Measurements from ENCODE around the gene WDR33.

WDR33 gene

GRCh38 chr2:127672341-127673224, 138.4 kb downstream of the WDR33 start:
- no peak for DNase-seq (ENCODE audit: low read depth, low spot score)

- DNase-seq (ENCODE audit: low read depth, low spot score), result no peak
Observed at GRCh38 chr2:127671557-127672302, 139.2 kb downstream of the WDR33 start.

GRCh38 chr2:127670957-127671290, 140.0 kb downstream of the WDR33 start:
- DNase-seq (ENCODE audit: low read depth, low spot score), result no peak

GRCh38 chr2:127670055-127670956, 140.7 kb downstream of the WDR33 start:
- DNase-seq (ENCODE audit: low read depth, low spot score), result no peak

- DNase-seq (ENCODE audit: low read depth, low spot score), result no peak
Observed at GRCh38 chr2:127669056-127669455, 141.9 kb downstream of the WDR33 start.

DNA sequence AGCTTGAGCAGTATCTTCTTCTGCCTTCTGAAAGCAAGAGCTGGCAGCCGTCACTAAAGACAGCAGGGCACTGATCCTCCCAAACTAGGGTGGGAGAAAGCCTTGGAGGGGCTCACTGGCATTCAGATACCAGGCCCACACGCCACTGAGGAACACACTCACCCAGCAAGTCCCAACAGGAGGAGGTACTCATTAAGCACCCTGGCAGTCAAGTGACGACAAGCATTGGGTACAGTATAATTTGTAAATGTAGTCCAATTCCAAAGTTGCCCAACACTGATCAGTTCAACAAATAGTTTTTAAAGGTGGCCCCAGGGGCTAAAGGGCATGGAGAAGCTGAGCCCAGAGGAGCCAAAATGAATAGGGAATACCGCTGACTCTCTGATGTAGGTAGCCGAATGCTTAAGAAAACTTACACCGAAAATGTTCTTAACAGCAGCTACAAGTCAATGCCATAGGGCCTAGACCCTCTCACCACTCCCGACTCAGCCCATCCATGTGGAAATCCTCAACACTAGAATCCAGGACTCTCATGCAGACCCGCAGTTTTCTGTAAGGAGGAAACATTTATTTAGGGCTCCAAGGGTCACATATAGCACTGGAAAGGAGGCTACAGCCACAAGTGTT, 145.6 kb downstream of the WDR33 start:
- no peak for DNase-seq (ENCODE audit: low read depth, low spot score)

DNA sequence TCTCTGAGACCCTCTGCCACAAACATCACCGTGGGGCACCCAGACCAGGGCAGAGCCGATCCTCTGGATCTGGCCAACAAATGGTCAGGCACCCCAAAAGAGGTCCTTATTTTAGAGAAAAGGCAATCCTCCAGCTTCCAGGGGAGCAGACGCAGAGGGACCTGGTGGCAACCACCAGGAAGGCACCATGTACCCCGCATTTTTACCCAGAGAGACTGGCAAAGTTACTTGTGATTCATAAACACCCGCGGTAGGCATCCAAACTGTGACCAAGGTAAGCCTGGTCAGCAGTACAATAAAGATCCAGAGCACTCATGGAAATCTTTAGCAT, 146.1 kb downstream of the WDR33 start:
- no peak for DNase-seq (ENCODE audit: low read depth, low spot score)

GRCh38 chr2:127664065-127664894, 146.7 kb downstream of the WDR33 start:
- no peak for DNase-seq (ENCODE audit: low read depth, low spot score)

- DNase-seq (ENCODE audit: low read depth, low spot score), result no peak
Observed at GRCh38 chr2:127663566-127664064, 147.4 kb downstream of the WDR33 start.

DNA sequence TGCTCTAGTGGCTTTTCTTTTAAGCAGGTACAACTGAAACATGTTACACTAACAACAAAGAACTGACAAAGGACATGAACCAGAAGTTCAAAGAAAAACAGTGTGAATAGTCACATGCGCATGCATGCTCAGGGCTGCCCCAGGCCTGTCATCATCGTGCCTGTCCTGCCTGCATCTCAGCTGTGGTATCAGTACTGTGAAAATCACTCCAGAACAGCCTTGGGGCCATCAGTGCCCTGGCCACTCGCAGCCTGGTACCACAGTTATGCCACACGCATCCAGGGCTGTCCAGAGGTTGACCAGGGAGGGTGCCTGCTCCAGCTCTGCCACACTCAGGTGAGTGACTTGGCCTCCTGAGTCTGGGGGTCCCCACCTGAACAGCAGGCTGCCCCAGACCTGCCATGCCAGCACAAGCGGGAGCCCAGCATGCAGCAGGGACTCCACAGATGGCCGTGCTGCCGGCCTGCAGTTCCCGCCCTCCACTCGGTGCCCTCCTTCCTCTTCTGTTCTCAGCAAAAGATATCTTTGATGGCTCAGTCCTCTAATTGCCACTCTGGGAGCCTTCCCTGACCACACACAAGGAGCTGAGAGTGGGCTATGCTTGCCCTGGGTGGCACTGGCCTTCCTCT, 147.9 kb downstream of the WDR33 start:
- no peak for DNase-seq (ENCODE audit: low read depth, low spot score)

DNA sequence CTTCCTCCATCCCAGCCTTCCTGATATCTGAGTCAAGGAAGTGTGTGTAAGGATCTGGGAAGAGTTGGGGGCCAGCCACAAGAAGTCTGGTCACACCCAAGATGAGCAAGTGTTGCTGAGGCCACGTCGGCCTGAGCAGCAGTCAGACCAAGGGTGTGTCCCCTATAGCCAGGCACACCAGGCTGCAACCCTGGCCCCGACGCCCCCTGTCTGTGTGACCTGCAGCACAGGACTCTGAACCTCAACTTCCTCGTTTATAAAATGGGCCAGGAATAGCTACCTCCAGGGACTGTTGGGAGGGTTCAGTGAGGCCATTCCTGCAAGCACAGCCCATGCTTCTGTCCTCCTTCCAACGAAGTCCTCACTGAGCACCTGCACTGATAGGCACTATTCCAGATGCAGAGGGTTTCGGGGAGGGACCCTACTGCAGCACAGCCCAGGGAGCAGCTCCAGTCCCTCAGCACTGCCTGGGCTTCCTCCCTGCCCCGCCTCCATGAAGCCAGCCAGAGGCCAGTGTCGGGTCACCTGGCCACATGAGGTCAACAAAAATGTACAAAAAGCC, 148.9 kb downstream of the WDR33 start:
- DNase-seq (ENCODE audit: low read depth, low spot score), result no peak

GRCh38 chr2:127661072-127661649, 149.8 kb downstream of the WDR33 start:
- no peak for DNase-seq (ENCODE audit: low read depth, low spot score)

GRCh38 chr2:127660291-127660578, 150.7 kb downstream of the WDR33 start:
- no peak for DNase-seq (ENCODE audit: low read depth, low spot score)

- no peak for DNase-seq (ENCODE audit: low read depth, low spot score)
Observed at GRCh38 chr2:127659408-127660290, 151.3 kb downstream of the WDR33 start.

DNA sequence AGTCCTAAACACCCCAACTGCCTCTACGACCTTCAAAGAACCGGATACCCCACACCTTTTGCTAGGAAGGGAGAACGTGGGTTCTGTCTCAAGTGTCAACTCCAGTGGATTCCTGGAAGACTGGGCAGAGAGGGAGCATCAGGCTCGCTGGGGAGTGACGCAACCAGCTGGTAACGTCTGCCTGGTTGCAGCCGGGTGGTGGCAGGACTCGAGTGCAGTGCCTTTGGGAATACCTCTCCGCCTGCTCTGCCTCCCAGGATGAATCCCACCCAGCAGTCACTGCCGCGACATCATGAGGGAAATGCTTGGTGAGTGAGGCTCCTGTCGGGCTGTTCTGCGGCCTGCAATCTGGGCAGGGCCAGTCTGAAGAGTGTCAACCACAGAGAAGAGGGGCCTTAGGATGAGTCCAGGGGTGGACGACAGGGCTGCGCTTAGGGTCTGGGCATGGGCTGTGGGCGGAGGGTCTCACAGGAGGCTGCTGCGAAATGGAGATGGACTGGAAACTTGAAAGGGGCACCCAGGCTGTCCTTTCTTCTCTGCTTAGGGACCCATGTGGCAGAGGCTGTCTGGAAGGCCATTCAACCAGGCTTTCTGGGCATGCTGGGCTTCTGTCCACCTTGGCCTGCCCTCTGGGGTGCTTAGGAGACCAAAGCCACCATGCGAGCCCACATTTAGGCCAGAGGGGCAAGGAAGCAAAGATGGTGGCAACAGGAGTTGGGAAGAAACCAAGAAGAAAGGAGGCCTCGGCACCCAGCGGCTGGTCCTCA, 152.1 kb downstream of the WDR33 start:
- no peak for DNase-seq (ENCODE audit: low read depth, low spot score)

DNA sequence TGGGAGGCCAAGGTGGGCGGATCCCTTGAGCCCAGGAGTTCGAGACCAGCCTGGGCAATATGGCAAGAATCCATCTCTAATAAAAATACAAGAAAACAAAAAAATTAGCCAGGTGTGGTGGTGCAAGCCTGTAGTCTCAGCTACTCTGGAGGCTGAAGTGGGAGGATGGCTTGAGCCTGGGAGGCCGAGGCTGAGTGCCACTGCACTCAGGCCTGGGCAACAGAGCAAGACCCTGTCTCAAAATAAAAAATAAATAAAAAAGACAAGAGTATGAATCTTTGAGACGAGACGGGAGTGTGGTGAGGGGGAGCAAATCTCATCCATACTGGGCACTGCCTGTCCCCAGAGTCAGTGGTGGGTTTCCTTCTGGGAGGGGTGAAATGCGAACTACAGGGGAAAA, 152.8 kb downstream of the WDR33 start:
- no peak for DNase-seq (ENCODE audit: low read depth, low spot score)

- no peak for DNase-seq (ENCODE audit: low read depth, low spot score)
Observed at GRCh38 chr2:127657232-127657595, 153.8 kb downstream of the WDR33 start.

Data from activated naive CD8-positive, alpha-beta T cell treated with anti-CD3 and anti-CD28 coated beads, Interleukin-2, amount 50 U/mL, for 16 hours (primary cell).